Measurements from ENCODE around the gene KRT80. TPM values are rescaled to one million over a fixed set of nuclear protein-coding genes. Genes with fewer than 3 reads are reported as not detected.

KRT80 gene
- total RNA-seq, 1 donor from 2014 or later = not detected

- TF ChIP-seq, protein P1, sequence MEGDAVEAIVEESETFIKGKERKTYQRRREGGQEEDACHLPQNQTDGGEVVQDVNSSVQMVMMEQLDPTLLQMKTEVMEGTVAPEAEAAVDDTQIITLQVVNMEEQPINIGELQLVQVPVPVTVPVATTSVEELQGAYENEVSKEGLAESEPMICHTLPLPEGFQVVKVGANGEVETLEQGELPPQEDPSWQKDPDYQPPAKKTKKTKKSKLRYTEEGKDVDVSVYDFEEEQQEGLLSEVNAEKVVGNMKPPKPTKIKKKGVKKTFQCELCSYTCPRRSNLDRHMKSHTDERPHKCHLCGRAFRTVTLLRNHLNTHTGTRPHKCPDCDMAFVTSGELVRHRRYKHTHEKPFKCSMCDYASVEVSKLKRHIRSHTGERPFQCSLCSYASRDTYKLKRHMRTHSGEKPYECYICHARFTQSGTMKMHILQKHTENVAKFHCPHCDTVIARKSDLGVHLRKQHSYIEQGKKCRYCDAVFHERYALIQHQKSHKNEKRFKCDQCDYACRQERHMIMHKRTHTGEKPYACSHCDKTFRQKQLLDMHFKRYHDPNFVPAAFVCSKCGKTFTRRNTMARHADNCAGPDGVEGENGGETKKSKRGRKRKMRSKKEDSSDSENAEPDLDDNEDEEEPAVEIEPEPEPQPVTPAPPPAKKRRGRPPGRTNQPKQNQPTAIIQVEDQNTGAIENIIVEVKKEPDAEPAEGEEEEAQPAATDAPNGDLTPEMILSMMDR (IDR thresholded peaks at IDR 0.05) = no peak
- H3K36me3 ChIP-seq = no peaks in the 10 kb centered on the region
- intact Hi-C loops (cut with DNase I) = no loop called here
- no peak overlapping the region for H3K4me3 ChIP-seq
- no peaks in the 10 kb centered on the region for H3K4me1 ChIP-seq
- DNase-seq (ENCODE audit: low spot score in 2 of 2) = no peak
- H3K27me3 ChIP-seq = no peaks in the 10 kb centered on the region
- H3K9me3 ChIP-seq = no peaks in the 10 kb centered on the region
- H3K27ac ChIP-seq = no peak overlapping the region
Observed at GRCh38 chr12:52130711-52131110, 61.1 kb downstream of the KRT80 start.

DNA sequence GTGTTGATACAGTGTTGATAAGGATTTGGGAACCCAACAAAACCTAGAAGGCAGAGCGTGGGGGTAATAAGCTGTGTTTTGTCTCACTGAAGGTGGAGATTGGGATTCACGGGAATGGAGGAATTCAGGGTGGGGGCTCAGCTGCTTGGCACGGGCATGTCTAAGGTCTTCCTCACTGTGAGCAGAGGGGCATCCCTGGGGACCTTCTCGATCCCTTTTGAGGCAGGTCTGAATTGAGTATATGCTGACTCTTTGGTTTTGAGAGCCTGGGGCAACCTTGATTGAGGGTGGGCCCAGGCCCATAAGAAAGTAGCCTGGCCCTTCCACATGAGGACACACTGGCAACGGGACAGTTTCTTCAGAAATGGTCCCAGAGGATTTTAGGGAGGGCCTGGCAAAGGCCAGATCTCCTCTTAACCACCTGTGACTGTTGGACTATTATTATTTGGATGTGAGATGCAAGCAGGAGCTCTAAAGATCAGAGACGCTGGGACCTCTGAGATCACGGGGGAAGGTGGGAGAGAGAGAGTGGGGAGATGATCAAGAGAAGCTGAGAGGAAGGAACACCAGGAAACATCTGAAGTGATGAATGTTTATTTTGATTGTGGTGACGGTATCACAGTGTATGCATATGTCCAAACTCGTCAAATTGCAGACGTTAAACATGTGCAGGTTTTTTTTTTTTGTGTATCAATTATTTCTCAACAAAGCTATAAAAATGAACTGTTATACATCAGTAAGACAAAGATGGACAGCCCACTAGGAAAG, 63.9 kb downstream of the KRT80 start:
- DNase-seq (ENCODE audit: low spot score in 2 of 2) = no peak
- Histone ChIP-seq H3K27ac (no peak overlapping the region), H3K36me3 (no peaks in the 10 kb centered on the region), H3K4me1 (no peaks in the 10 kb centered on the region), H3K4me3 (no peak overlapping the region), H3K9me3 (no peaks in the 10 kb centered on the region), H3K27me3 (no peaks in the 10 kb centered on the region)
- TF ChIP-seq, protein P1 (IDR thresholded peaks at IDR 0.05) = no peak
- intact Hi-C loops (cut with DNase I) = no loop called here

- H3K4me3 ChIP-seq = no peak overlapping the region
- intact Hi-C loops (cut with DNase I) = no loop called here
- TF ChIP-seq, protein P1 (IDR thresholded peaks at IDR 0.05) = no peak
- no peaks in the 10 kb centered on the region for H3K36me3 ChIP-seq
- no peaks in the 10 kb centered on the region for H3K27me3 ChIP-seq
- no peaks in the 10 kb centered on the region for H3K9me3 ChIP-seq
- H3K4me1 ChIP-seq = no peaks in the 10 kb centered on the region
- no peak for DNase-seq (ENCODE audit: low spot score in 2 of 2)
- H3K27ac ChIP-seq = peak overlapping the region; percentile 3 to 27
Observed at GRCh38 chr12:52126605-52127578, 64.9 kb downstream of the KRT80 start.

GRCh38 chr12:52126050-52126604, 65.7 kb downstream of the KRT80 start:
- no peaks in the 10 kb centered on the region for H3K4me1 ChIP-seq
- no peaks in the 10 kb centered on the region for H3K9me3 ChIP-seq
- intact Hi-C loops (cut with DNase I) = no loop called here
- peak overlapping the region; percentile 3 to 27 for H3K27ac ChIP-seq
- TF ChIP-seq, protein P1 (IDR thresholded peaks at IDR 0.05) = no peak
- DNase-seq (ENCODE audit: low spot score in 2 of 2) = no peak
- H3K36me3 ChIP-seq = no peaks in the 10 kb centered on the region
- no peaks in the 10 kb centered on the region for H3K27me3 ChIP-seq
- no peak overlapping the region for H3K4me3 ChIP-seq

GRCh38 chr12:52125476-52125900, 66.3 kb downstream of the KRT80 start:
- no peaks in the 10 kb centered on the region for H3K36me3 ChIP-seq
- TF ChIP-seq, protein P1 (IDR thresholded peaks at IDR 0.05) = no peak
- H3K27me3 ChIP-seq = no peaks in the 10 kb centered on the region
- no peaks in the 10 kb centered on the region for H3K9me3 ChIP-seq
- no peak overlapping the region for H3K27ac ChIP-seq
- no peak overlapping the region for H3K4me3 ChIP-seq
- H3K4me1 ChIP-seq = no peaks in the 10 kb centered on the region
- intact Hi-C loops (cut with DNase I) = no loop called here
- no peak for DNase-seq (ENCODE audit: low spot score in 2 of 2)
